ENCODE data around the gene ENPP6. TPM values are rescaled to one million over a fixed set of nuclear protein-coding genes. Genes with fewer than 3 reads are reported as not detected.

The ENPP6 gene
- total RNA-seq, 1 donor from 2014 or later: not detected

DNA sequence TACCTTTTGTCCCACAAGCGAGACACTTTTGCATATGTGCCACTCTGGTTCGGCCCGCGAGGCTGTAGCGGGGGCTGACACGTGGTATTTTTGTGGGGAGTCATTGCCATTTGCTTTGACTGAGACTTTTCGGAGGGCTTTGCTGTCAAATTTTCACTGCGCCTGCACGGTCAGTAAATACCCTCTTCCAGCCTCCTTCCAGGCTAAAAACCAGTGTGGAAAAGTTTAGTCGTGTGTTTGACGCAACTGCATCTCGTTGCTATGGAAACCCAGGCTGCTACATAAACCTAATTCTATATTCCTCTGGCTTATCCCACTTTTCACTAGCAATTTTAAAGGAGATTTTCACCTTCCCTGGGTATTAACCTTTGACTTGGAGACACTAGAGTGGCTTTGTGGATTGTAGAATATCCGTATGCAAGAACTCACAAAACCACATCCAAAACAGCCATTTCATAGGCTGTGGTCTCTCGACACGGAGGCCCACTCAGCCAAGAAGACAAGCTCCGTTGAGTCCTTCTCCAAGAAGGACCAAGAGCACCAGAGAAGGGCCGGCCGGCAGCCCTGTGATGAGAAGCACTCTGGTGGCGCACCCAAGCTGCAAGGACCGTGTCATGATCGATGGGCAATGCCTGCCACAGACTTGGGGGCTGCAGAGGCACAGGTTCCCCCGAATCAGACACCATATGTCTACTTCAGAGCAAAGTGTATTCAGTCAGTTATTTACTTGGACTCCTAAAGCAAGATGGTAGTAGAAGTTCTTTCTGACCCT, 38.4 kb upstream of the ENPP6 start:
- no peak overlapping the region for H3K27ac Mint-ChIP-seq

DNA sequence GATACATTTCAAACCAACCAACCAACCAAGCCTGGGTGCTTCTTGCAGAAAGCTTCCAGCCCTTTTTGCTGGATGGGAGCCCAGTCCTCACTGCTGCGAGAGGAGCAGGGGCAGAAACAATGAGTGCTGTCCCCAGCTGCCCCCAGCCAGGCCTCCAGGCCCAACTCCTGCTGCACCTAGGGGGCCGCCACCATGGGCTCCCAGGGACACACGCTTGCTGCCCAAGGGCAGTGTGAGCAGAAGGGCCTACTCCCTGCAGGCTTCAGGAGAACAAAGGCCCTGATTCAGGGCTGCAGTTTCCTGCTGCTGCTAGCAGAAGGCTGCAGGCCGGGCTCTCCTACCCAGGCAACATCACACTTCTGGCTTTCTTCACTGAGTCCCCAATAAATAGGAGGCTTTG, 37.7 kb upstream of the ENPP6 start:
- ChIA-PET CTCF (interaction anchor here (3.8 kb wide), 1 partner anchor 8 kb away, joined by 13 read pairs; no protein-coding TSS in a partner anchor), POLR2A (no interaction called here)
- DNase-seq: no peak
- Mint-ChIP-seq H3K27ac (no peak overlapping the region), H3K4me1 (peaks cover 4% of the 10 kb centered on the region), H3K27me3 (no peaks in the 10 kb centered on the region), H3K4me3 (no peak overlapping the region), H3K9me3 (no peaks in the 10 kb centered on the region), H3K36me3 (ENCODE audit: low read depth) (no peaks in the 10 kb centered on the region)
- no peak for ATAC-seq (ENCODE audit: low read depth)
- intact Hi-C loops (cut with micrococcal nuclease): no loop called here
- TF ChIP-seq, protein P1, sequence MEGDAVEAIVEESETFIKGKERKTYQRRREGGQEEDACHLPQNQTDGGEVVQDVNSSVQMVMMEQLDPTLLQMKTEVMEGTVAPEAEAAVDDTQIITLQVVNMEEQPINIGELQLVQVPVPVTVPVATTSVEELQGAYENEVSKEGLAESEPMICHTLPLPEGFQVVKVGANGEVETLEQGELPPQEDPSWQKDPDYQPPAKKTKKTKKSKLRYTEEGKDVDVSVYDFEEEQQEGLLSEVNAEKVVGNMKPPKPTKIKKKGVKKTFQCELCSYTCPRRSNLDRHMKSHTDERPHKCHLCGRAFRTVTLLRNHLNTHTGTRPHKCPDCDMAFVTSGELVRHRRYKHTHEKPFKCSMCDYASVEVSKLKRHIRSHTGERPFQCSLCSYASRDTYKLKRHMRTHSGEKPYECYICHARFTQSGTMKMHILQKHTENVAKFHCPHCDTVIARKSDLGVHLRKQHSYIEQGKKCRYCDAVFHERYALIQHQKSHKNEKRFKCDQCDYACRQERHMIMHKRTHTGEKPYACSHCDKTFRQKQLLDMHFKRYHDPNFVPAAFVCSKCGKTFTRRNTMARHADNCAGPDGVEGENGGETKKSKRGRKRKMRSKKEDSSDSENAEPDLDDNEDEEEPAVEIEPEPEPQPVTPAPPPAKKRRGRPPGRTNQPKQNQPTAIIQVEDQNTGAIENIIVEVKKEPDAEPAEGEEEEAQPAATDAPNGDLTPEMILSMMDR (IDR thresholded peaks at IDR 0.05): no peak

More for the DNA sequence above, 38.4 kb upstream of the ENPP6 start:
- ChIA-PET POLR2A (no interaction called here), CTCF (interaction anchor here (3.8 kb wide), 1 partner anchor 8 kb away, joined by 13 read pairs; no protein-coding TSS in a partner anchor)
- TF ChIP-seq, protein P1 (IDR thresholded peaks at IDR 0.05): no peak
- H3K4me1 Mint-ChIP-seq: no peaks in the 10 kb centered on the region
- H3K27me3 Mint-ChIP-seq: no peaks in the 10 kb centered on the region
- H3K4me3 Mint-ChIP-seq: no peak overlapping the region
- intact Hi-C loops (cut with micrococcal nuclease): no loop called here
- ATAC-seq (ENCODE audit: low read depth) (no peak), DNase-seq (no peak)
- no peaks in the 10 kb centered on the region for H3K9me3 Mint-ChIP-seq
- H3K36me3 Mint-ChIP-seq (ENCODE audit: low read depth): no peaks in the 10 kb centered on the region

DNA sequence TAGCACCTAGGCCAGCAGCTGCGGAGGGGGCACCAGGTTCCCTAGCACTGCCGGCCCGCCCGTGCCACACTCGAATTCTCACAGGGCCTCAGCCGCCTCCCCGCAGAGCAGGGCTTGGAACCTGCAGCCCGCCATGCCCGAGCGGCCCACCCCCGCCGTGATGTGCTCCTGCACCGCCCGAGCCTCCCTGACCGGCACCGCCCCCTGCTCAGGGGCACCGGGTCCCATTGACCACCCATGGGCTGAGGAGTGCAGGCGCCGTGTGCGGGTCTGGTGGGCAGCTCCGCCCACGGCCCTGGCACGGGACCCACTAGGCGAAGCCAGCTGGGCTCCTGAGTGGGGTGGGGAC, 35.4 kb upstream of the ENPP6 start:
- Mint-ChIP-seq H3K27ac (no peak overlapping the region), H3K4me1 (peaks cover 4% of the 10 kb centered on the region), H3K4me3 (no peak overlapping the region), H3K36me3 (ENCODE audit: low read depth) (no peaks in the 10 kb centered on the region), H3K9me3 (no peaks in the 10 kb centered on the region), H3K27me3 (peaks cover 2% of the 10 kb centered on the region)
- ChIA-PET CTCF (interaction anchor here (3.8 kb wide), 1 partner anchor 11 kb away, joined by 13 read pairs; no protein-coding TSS in a partner anchor), POLR2A (no interaction called here)
- intact Hi-C loops (cut with micrococcal nuclease): no loop called here
- TF ChIP-seq, protein P1 (IDR thresholded peaks at IDR 0.05): no peak
- DNase-seq: no peak
- ATAC-seq (ENCODE audit: low read depth): no peak

DNA sequence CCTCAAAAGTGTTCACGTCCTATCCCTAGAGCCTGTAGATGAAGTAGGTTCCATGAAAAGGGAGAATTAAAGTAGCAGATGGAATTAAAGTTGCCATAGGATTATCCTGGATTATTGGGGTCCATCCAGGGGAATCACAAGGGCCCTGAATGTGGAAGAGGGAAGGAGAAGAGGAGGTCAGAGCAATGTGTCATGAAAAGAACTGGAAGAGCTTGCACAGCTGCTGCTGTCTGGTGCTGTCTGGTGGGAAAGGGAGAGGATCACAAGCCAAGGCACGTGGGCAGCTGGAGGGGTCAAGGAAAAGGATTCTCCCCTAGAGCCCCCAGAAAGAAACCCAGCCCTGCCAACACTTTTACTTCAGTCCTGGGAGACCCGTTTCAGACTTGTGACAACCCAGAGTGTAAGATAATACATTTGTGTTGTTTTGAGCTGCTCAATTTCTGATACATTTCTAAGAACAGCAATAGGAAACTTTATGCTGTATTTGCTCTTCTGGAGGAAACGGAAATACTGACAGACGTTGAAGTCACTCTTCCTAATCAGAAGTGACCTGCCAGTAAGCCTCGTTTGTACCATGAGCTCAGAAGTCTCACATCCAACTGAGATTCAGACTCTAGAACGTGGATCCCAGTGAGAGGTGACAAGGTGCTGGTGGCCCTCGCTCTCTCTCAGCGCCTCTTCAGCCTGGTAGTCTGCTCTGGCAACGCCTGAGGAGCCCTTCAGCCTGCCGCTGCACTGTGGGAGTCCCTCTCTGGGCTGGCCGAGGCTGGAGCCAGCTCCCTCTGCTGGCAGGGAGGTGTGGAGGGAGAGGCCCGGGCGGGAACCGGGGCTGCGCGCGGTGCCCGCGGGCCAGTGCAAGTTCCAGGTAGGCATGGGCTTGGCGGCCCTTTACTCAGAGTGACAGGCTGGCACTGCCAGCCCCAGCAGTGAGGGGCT, 34.7 kb upstream of the ENPP6 start:
- ChIA-PET POLR2A (interaction anchor here (0.6 kb wide), 1 partner anchor 224 kb away, joined by 5 read pairs; no protein-coding TSS in a partner anchor), CTCF (interaction anchor here (1.0 to 3.8 kb wide), 3 partner anchors 11 to 384 kb away, joined by 3 to 13 read pairs (median 4); no protein-coding TSS in a partner anchor)
- DNase-seq (no peak), ATAC-seq (ENCODE audit: low read depth) (no peak)
- Mint-ChIP-seq H3K36me3 (ENCODE audit: low read depth) (no peaks in the 10 kb centered on the region), H3K27me3 (peaks cover 4% of the 10 kb centered on the region), H3K4me3 (no peak overlapping the region), H3K27ac (no peak overlapping the region), H3K4me1 (peaks cover 4% of the 10 kb centered on the region), H3K9me3 (no peaks in the 10 kb centered on the region)
- intact Hi-C loops (cut with micrococcal nuclease): no loop called here
- TF ChIP-seq, protein P1 (IDR thresholded peaks at IDR 0.05): no peak

DNA sequence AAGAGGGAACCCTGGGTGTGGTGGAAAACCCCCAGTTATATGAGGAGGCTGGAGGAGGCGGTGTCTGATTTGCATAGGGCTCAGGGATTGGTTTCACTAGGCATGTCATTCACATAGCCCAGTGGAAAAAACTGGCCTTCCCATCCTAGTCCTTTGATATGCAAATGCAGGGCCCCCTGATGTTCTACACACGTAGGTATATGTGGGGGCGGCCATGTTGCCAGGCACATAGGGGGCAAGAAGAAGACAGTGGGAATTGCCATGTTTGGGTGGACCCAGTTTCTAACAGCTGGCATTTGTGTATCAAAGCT, 34.0 kb upstream of the ENPP6 start:
- Mint-ChIP-seq H3K27me3 (peaks cover 5% of the 10 kb centered on the region), H3K27ac (no peak overlapping the region), H3K4me1 (peaks cover 4% of the 10 kb centered on the region), H3K9me3 (no peaks in the 10 kb centered on the region), H3K36me3 (ENCODE audit: low read depth) (no peaks in the 10 kb centered on the region), H3K4me3 (no peak overlapping the region)
- POLR2A ChIA-PET: interaction anchor here (0.6 to 1.2 kb wide), 3 partner anchors 13 to 965 kb away, joined by 3 to 5 read pairs (median 4); no protein-coding TSS in a partner anchor
- DNase-seq: no peak
- intact Hi-C loops (cut with micrococcal nuclease): no loop called here
- CTCF ChIA-PET: interaction anchor here (1.0 to 1.5 kb wide), 4 partner anchors 13 to 385 kb away, joined by 3 to 4 read pairs (median 3); no protein-coding TSS in a partner anchor
- ATAC-seq (ENCODE audit: low read depth): no peak
- TF ChIP-seq, protein P1 (IDR thresholded peaks at IDR 0.05): no peak

All from activated B cell treated with CpG ODN at 0.5 μM for 24 hours (primary cell).